PC-3 (cell line): ENCODE measurements around the gene NFATC2. TPM values are rescaled to one million over a fixed set of nuclear protein-coding genes. Genes with fewer than 3 reads are reported as not detected.

Experiments used
- ATAC-seq: fragments of 200-7000 bp; cut with Tn5 transposase; 2 replicates; pipeline ENCODE4 v1.9.1; 2020; ENCODE audit warnings: mild to moderate bottlenecking, moderate library complexity
- BruUV-seq: library from RNA; stranded (reverse); fragments of 400-500 nt; replicated peaks from 2 replicates; lab custom pipeline; 2021; lab: Mats Ljungman, UMichigan
- CTCF ChIA-PET: fragments of 300-600 bp; sonication (Branson Sonifier 250); formaldehyde crosslinking; loops from one replicate; lab custom pipeline; 2022; ENCODE audit warnings: antibody characterized with exemption; lab: Charles Lee
- POLR2A ChIA-PET: fragments of 300-600 bp; sonication (Branson Sonifier 250); formaldehyde crosslinking; loops from one replicate; lab custom pipeline; 2022; ENCODE audit warnings: antibody characterized with exemption; ENCODE audit not compliant: unreplicated experiment; lab: Charles Lee
- DNase-seq: peaks from one replicate; pipeline ENCODE4 v3.0.0-alpha.2; 2015
- H2AFZ ChIP-seq: fragments of 300-600 bp; sonication (generic); 2 replicates; pipeline ENCODE4 v1.6.0; 2016; ENCODE audit warnings: antibody characterized with exemption, low read length
- H3F3A ChIP-seq: fragments of 300-600 bp; sonication (generic); one replicate; pipeline ENCODE4 v1.6.0; 2017; ENCODE audit warnings: antibody characterized with exemption, low read length, control low read depth, mild to moderate bottlenecking; ENCODE audit not compliant: unreplicated experiment
- H3K27ac ChIP-seq: fragments of 300-600 bp; sonication (generic); 2 replicates; pipeline ENCODE4 v1.5.1; 2016; ENCODE audit warnings: mild to moderate bottlenecking, low read length
- H3K27me3 ChIP-seq: fragments of 300-600 bp; sonication (generic); 2 replicates; pipeline ENCODE4 v1.6.1; 2016; ENCODE audit warnings: low read length, mixed read lengths
- H3K36me3 ChIP-seq: fragments of 300-600 bp; sonication (generic); 2 replicates; pipeline ENCODE4 v1.6.1; 2016; ENCODE audit warnings: low read depth, mixed run types, low read length, mixed read lengths
- H3K4me1 ChIP-seq: fragments of 300-600 bp; sonication (generic); 2 replicates; pipeline ENCODE4 v1.5.1; 2016; ENCODE audit warnings: low read length; ENCODE audit not compliant: insufficient read depth
- H3K4me2 ChIP-seq: fragments of 300-600 bp; sonication (generic); 2 replicates; pipeline ENCODE4 v1.6.0; 2016; ENCODE audit warnings: low read length
- H3K4me3 ChIP-seq: fragments of 300-600 bp; sonication (generic); 2 replicates; pipeline ENCODE4 v1.5.1; 2016; ENCODE audit warnings: mild to moderate bottlenecking, low read length, mixed read lengths
- H3K79me2 ChIP-seq: fragments of 300-600 bp; sonication (generic); 2 replicates; pipeline ENCODE4 v1.6.1; 2017; ENCODE audit warnings: low read length, mixed read lengths
- H3K9ac ChIP-seq: fragments of 300-600 bp; sonication (generic); 2 replicates; pipeline ENCODE4 v1.6.0; 2016; ENCODE audit warnings: mild to moderate bottlenecking, low read length
- H3K9me2 ChIP-seq: fragments of 300-600 bp; sonication (generic); replicated peaks from 2 replicates; pipeline ENCODE4 v1.6.1; 2016; ENCODE audit warnings: mixed run types, low read length, mixed read lengths
- H3K9me3 ChIP-seq: fragments of 300-600 bp; sonication (generic); 2 replicates; pipeline ENCODE4 v1.6.1; 2016; ENCODE audit warnings: low read length, mixed read lengths
- H4K20me1 ChIP-seq: fragments of 300-600 bp; sonication (generic); 2 replicates; pipeline ENCODE4 v1.6.1; 2016; ENCODE audit warnings: low read length, mixed read lengths
- EZH2 ChIP-seq: fragments of 300-600 bp; sonication (generic); IDR thresholded peaks from one replicate; pipeline ENCODE4 v1.6.1; 2017; ENCODE audit warnings: antibody characterized with exemption, mild to moderate bottlenecking, low read length; ENCODE audit not compliant: unreplicated experiment
- EZH2phosphoT487 ChIP-seq: fragments of 300-600 bp; sonication (generic); IDR thresholded peaks from 2 replicates; pipeline ENCODE4 v1.6.1; 2018; ENCODE audit warnings: mild to moderate bottlenecking, antibody characterized with exemption, low read length, borderline replicate concordance
- intact Hi-C: fragments of 100-400 bp; cut with micrococcal nuclease; formaldehyde crosslinking; loops from 2 replicates; pipeline ENCODE4 v1.9.0; 2023
- total RNA-seq: library from RNA; depleted of rRNA; stranded (reverse); fragments of >200 nt; gene quantifications from 2 replicates; pipeline ENCODE4 v1.2.3, GENCODE V29; 2014
- TF ChIP-seq, protein P1 (sequence below): fragments of 300-600 bp; sonication (generic); conservative IDR thresholded peaks from 2 replicates; pipeline ENCODE4 v1.5.1; 2017; ENCODE audit warnings: antibody characterized with exemption, low read depth, mild to moderate bottlenecking, low read length

The NFATC2 gene
- total RNA-seq, 1 experiment from 2014 or later = 12.9 TPM

DNA sequence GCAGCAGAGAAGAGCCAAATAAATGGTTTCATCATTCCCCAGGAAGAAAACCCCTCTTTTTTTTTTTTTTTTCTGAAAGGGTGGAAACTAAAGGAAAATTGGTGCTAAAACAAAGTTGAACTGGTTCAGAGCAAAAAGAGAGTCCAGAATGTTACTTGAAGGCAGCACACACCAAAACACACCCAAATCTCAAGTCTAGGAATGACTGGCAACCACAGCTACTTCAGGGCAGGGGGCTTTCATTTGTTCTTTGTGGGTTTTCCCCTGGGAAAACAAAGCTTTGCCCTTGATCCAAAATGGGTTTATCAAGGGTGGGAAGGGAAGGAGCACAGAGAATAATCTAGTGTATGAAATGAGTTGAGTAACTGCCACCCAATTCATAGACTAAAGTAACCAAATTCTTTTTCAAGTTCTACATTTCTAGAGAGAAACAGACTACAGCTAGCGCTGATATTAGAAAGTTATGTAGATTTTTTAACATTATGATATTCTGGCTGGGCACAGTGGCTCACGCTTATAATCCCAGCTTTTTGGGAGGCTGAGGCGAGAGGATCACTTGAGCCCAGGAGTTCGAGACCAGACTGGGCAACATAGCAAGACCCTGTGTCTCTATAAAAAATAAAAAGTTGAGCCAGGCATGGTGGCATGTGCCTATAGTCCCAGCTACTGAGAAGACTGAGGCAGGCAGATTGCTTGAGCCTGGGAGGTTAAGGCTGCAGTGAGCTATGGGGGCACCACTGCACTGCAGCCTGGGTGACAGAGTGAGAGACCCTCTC, 119.8 kb downstream of the NFATC2 start:
- Histone ChIP-seq H3K79me2 (no peaks in the 10 kb centered on the region), H3K27me3 (no peaks in the 10 kb centered on the region), H3K4me1 (peaks cover 12% of the 10 kb centered on the region), H3K36me3 (no peaks in the 10 kb centered on the region), H3K4me2 (no peak overlapping the region), H3K27ac (no peak overlapping the region), H3K9me2 (no peaks in the 10 kb centered on the region), H3K9ac (no peak overlapping the region), H3F3A (no peaks in the 10 kb centered on the region), H3K4me3 (no peak overlapping the region), H2AFZ (no peak overlapping the region), H3K9me3 (no peaks in the 10 kb centered on the region), H4K20me1 (no peaks in the 10 kb centered on the region)
- POLR2A ChIA-PET = no interaction called here
- ATAC-seq (no peak), DNase-seq (no peak)
- no TSS peak for BruUV-seq
- intact Hi-C loops = no loop called here
- no peak for TF ChIP-seq EZH2
- CTCF ChIA-PET = interaction anchor here (0.5 to 0.7 kb wide), 2 partner anchors 34 to 278 kb away, joined by 5 to 16 read pairs; no protein-coding TSS in a partner anchor

DNA sequence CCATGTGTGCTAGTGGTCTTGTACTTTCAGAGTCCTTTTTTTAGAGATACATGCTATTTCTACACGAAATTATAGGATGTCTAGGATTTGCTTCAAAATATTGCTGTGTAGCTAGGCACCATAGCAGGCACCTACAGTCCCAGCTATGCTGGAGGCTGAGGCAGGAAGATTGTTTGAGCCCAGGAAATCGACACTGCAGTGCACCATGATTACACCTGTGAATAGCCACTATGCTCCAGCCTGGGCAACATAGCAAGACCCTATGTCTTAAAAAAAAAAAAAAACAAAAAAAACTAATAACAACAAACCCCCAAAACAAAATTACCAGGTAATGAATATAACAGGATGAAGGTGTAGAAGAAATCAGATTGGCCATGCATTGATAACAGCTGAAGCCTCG, 121.7 kb downstream of the NFATC2 start:
- Histone ChIP-seq H3K4me2 (no peak overlapping the region), H3K27ac (no peak overlapping the region), H4K20me1 (no peaks in the 10 kb centered on the region), H3K4me1 (peaks cover 12% of the 10 kb centered on the region), H3F3A (no peaks in the 10 kb centered on the region), H3K27me3 (no peaks in the 10 kb centered on the region), H3K4me3 (no peak overlapping the region), H3K79me2 (no peaks in the 10 kb centered on the region), H3K9me3 (no peaks in the 10 kb centered on the region), H2AFZ (no peak overlapping the region), H3K36me3 (no peaks in the 10 kb centered on the region), H3K9me2 (no peaks in the 10 kb centered on the region), H3K9ac (no peak overlapping the region)
- POLR2A ChIA-PET = no interaction called here
- TF ChIP-seq, protein P1, sequence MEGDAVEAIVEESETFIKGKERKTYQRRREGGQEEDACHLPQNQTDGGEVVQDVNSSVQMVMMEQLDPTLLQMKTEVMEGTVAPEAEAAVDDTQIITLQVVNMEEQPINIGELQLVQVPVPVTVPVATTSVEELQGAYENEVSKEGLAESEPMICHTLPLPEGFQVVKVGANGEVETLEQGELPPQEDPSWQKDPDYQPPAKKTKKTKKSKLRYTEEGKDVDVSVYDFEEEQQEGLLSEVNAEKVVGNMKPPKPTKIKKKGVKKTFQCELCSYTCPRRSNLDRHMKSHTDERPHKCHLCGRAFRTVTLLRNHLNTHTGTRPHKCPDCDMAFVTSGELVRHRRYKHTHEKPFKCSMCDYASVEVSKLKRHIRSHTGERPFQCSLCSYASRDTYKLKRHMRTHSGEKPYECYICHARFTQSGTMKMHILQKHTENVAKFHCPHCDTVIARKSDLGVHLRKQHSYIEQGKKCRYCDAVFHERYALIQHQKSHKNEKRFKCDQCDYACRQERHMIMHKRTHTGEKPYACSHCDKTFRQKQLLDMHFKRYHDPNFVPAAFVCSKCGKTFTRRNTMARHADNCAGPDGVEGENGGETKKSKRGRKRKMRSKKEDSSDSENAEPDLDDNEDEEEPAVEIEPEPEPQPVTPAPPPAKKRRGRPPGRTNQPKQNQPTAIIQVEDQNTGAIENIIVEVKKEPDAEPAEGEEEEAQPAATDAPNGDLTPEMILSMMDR = no peak
- TF ChIP-seq EZH2phosphoT487 (no peak), EZH2 (no peak)
- intact Hi-C loops = no loop called here
- no peak for DNase-seq
- ATAC-seq = no peak
- CTCF ChIA-PET = no interaction called here
- BruUV-seq = no TSS peak

DNA sequence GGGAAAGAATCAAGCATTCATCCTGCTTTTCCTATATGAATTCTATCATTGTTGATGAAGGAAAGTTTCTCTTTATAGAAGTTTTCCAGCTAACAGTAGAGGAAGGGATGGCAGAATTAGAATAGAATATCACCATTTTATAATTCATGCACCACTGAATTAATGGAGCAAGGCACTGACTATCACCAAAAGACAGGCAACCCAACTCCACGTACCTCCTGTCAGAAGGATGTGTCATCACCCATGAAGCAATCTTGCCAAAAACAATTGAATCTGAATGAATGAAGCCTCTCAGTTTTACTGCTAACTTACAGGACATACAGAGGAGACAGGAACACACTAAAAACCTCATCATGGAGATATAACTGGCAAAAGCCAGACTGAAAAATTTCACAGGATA, 122.4 kb downstream of the NFATC2 start:
- H3K9me2 ChIP-seq = no peaks in the 10 kb centered on the region
- no peaks in the 10 kb centered on the region for H3F3A ChIP-seq
- no TSS peak for BruUV-seq
- no peaks in the 10 kb centered on the region for H3K79me2 ChIP-seq
- H3K9me3 ChIP-seq = no peaks in the 10 kb centered on the region
- no peaks in the 10 kb centered on the region for H3K27me3 ChIP-seq
- peak; percentile 82 for ATAC-seq
- CTCF ChIA-PET = no interaction called here
- H3K4me2 ChIP-seq = no peak overlapping the region
- intact Hi-C loops = no loop called here
- H3K4me1 ChIP-seq = peaks cover 12% of the 10 kb centered on the region
- no peak overlapping the region for H3K27ac ChIP-seq
- TF ChIP-seq EZH2phosphoT487 = no peak
- no peaks in the 10 kb centered on the region for H3K36me3 ChIP-seq
- peak; percentile 88 for DNase-seq
- H3K9ac ChIP-seq = no peak overlapping the region
- no peaks in the 10 kb centered on the region for H4K20me1 ChIP-seq
- no peak overlapping the region for H3K4me3 ChIP-seq
- POLR2A ChIA-PET = no interaction called here
- H2AFZ ChIP-seq = no peak overlapping the region
